Mononuclear cell (primary cell): ENCODE measurements around the gene COLEC11. TPM values are rescaled to one million over a fixed set of nuclear protein-coding genes. Genes with fewer than 3 reads are reported as not detected.
"Not testable (repeated sequence)": the region's sequence is repeated elsewhere in the genome, so short reads cannot be mapped to it uniquely, and the experiment has no call there.

Experiments used
- H3K27me3 ChIP-seq: 2 replicates; pipeline ENCODE4 v1.6.0; 2011; ENCODE audit warnings: low read length, control low read depth; ENCODE audit not compliant: insufficient read depth
- H3K4me1 ChIP-seq: 2 replicates; pipeline ENCODE4 v1.5.1; 2011; ENCODE audit warnings: mild to moderate bottlenecking, low read length, control low read depth; ENCODE audit not compliant: insufficient read depth
- H3K4me3 ChIP-seq: 2 replicates; pipeline ENCODE4 v1.5.1; 2011; ENCODE audit warnings: mild to moderate bottlenecking, low read length, moderate library complexity
- H3K9me3 ChIP-seq: 2 replicates; pipeline ENCODE4 v1.5.1; 2011; ENCODE audit warnings: low read depth, mild to moderate bottlenecking, control low read depth, low read length
- total RNA-seq: library from RNA; depleted of rRNA; stranded (reverse); fragments of >200 nt; gene quantifications from one replicate; pipeline ENCODE4 v1.2.3, GENCODE V29; 2012

Gene COLEC11
- total RNA-seq, 1 donor = not detected

DNA sequence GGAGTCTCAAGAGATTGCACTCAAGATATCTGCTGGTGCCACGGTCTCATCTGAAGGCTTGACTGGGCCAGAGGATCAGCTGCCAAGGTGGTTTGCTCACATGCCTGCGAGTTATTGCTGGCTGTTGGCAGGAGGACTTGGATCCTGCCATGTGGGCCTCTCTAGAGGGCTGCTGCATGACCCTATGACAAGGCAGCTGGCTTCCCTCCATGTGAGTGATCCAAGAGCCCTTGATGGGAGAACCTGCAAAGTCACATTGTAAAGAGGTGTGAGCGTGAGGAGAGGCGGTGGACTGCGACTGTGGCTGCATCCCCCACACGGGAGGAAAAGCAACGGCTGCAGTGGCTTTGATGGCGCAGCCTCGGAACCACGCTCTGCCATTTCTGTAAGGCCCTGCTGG lies 59.1 kb downstream of the COLEC11 start:
- H3K9me3 ChIP-seq = no peaks in the 10 kb centered on the region
- H3K27me3 ChIP-seq = no peaks in the 10 kb centered on the region
- no peak overlapping the region for H3K4me3 ChIP-seq
- H3K4me1 ChIP-seq = no peaks in the 10 kb centered on the region

DNA sequence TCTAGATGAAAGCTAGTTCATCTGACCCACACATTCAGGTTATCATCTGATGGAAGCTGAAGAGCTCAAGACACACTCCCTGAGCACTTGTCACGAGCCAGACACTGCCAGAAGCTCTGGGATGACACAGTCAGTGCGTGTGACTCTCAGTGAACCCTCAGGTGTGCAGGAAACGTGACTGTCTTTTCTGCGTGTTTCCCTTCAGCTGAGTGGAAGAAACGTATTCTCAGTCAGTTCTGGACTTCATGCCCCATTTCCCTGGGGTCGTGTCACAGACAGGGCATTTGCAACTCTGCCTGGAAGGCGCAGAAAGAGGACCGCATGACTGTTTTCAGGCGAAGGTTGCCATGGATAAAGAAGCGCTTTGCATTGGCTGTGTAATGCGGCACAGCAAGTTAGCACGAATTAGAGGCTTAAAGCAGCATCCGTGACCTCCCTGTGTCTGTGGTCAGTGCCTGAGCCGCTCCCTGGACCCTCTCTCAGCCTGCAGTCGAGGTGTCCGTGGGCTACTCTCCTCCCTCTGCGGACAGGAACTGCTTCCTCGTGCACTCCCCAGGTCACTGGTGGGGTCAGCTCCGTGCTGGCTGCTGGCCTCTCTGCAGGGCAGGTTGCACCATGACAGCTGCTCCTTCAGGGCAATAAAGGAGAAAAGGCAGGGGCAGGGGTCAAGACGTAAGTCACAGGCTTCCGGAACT lies 59.8 kb downstream of the COLEC11 start:
- H3K27me3 ChIP-seq = no peaks in the 10 kb centered on the region
- H3K9me3 ChIP-seq = no peaks in the 10 kb centered on the region
- no peaks in the 10 kb centered on the region for H3K4me1 ChIP-seq
- H3K4me3 ChIP-seq = no peak overlapping the region

DNA sequence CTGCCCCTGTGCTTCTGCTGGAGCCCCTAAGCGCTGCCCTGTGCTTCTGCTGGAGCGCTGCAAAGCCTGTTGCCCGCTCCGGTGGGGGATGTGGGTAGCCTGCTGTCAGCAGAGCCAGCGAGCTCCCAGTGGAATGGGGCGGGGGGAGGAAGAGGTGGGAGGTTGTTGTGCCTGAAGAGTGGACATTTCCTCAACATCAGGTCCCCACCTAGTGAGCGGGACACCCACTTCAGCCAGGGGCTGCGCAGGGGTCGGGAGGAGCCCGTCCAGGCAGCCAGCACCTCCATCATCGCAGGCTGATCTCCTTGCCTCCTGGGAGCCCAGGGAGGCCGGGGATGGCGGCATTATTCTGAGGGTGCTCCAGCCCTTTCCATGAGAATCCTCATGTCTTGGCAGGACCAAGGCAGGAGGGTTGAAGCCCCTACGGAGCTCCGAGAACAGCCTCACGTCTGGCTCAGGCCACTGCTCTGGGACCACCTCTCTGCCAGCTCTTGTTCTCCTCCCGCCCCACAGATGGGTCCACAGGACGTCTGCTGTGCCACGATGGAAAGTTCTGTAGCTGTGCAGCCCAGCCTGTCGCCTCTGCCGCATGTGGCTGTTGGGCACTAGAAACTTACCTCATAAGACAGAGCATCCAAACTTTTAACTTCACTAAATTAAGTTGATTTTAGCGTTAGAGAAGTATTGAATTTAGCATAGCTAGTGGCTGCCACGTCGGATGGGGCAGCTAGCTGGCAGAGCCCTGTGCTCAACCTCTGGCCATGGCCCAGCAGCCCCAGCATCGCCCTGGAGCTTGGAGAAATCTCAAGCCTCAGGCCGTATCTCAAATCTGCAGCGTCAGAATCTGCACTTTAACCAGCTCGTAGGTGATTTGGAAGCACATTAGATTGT lies 61.2 kb downstream of the COLEC11 start:
- Histone ChIP-seq H3K27me3 (no peaks in the 10 kb centered on the region), H3K4me3 (no peak overlapping the region)

DNA sequence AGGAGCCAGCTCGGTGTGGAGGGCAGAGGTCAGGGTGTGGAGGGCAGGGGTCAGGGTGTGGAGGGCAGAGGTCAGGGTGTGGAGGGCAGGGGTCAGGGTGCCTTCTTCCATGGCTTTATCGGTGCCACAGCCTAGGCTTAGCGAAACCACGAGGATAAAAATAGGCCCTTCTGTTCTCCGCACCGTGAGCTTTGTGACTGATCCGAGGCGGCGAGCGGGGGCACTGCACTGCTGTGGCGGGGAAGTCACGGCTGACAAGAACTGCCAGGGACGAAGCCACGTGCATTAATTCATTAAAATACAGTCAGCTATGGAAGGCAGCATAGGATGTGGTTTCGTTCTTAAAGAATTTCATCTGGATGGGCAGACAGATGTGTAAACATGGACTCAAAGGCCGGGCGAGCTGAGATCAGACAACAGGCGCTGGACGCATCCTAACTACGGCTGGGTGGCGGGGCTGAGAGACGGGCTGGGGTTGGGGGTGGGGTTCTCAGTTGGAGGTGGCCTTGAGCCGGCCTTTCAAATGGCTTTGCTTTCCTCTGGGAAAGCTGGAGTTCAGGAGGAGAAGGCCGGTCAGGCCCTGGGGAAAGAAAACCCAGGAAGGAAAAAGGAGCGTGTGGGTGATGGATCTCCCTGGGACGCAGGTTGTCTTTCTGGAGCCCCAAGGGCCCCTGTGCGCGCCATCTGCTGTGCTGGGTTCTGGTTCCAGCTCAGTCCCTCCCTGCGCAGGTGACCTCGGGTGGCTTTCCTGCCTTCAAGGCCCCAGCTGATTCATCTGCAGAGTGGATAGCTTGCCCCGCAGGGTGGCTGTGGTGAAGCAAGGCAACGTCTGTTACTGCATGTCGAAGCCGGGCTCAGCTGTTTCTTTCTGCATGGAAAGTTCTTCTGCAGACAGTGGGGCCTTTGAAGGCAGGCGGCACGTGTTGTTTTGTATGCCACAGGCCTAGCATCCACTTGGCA lies 62.1 kb downstream of the COLEC11 start:
- H3K27me3 ChIP-seq = no peaks in the 10 kb centered on the region
- H3K4me1 ChIP-seq = no peaks in the 10 kb centered on the region
- no peaks in the 10 kb centered on the region for H3K9me3 ChIP-seq

More for the DNA sequence above, 61.2 kb downstream of the COLEC11 start:
- H3K4me1 ChIP-seq = no peaks in the 10 kb centered on the region
- no peaks in the 10 kb centered on the region for H3K9me3 ChIP-seq

DNA sequence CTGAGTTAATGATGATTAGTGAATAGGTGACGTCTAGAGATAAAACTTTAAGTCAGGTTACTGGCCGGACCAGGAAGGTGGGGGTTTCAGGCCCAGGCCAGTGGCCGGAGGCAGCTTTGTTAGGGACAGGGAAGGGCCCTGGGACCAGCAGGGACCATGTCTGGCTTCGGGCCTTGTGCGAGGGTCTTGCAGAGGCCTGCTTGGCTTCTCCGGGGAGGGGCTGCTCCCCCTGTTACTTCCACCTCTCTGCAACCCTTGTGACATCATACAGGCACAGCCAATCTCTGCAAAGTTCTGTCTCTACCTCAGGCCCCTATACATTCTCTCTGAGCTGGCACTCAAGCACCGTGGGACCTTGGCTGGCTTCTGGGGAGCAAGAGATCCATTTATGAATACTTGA lies 63.0 kb downstream of the COLEC11 start, which contains the start of gene ALLC:
TSS of gene ALLC (plus strand) at position 320 of the 400 bp plus-strand sequence. CDS start 12,958 bp downstream, outside the sequence.
- Histone ChIP-seq H3K9me3 (no peaks in the 10 kb centered on the region), H3K27me3 (no peaks in the 10 kb centered on the region), H3K4me3 (no peak within 1 kb of the TSS), H3K4me1 (no peaks in the 10 kb centered on the region)

More for the DNA sequence above, 62.1 kb downstream of the COLEC11 start:
- H3K4me3 ChIP-seq = no peak overlapping the region

DNA sequence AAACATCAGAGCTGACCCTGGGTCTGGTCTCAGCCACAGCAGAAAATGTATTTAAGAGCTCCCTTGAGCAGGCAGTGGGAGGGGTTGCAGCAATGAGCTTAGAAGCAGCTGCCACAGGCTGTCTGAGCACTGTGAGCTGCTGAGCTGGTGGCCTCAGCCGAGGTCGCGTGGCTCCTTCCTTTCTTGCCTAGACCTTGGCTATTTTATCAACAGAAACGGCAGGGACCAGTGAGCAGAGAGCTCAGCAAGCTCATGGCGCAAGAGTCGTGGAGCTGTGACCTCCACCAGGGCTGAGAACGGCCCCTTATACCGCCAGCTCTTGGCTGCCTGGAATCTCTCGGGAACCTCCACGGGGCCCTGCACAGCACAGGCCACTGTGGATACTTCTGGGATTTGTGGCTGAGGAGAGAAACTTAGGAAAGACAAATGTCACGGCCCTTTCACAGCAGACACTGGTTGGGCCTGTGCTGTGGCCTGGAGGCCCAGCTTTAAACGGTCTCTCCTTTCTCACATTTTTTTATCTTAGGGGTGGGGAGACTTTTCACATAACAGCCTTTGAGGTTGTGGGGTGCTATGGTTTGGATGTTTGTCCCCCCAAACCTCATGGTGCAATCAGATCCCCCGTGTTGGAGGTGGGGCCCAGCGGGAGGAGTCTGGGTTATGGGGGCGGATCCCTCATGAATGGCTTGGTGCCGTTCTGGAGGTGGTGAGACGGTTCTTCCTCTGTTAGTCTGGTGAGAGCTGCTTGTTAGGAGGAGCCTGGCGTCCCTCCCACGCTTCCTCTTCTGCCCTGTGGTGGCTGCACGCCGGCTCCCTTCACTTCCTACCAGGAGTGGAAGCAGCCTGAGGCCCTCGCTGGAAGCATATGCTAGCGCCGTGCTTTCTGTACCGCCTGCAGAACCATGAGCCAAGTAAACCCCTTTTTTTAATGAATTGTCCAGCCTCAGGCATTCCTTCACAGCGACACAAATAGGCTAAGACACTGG lies 64.8 kb downstream of the COLEC11 start:
- Histone ChIP-seq H3K4me1 (no peaks in the 10 kb centered on the region), H3K4me3 (no peak overlapping the region), H3K27me3 (no peaks in the 10 kb centered on the region), H3K9me3 (no peaks in the 10 kb centered on the region)

DNA sequence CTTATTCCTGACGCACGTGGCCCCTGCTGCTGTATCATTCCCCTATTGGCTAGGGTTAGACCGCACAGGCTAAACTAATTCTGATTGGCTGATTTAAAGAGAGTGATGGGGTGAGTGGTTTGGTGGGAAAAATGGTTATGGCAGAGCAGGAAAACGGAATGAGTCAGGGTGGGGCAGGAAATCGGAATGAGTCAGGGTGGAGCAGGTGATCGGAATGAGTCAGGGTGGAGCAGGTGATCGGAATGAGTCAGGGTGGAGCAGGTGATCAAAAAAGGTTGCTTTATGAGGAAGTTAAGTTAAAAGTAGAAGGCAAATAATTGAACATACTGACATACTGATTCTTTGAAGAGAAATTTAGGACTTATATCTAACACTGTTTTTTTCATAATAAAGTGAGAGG lies 65.7 kb downstream of the COLEC11 start:
- H3K4me3 ChIP-seq, H3K9me3 ChIP-seq, H3K27me3 ChIP-seq, H3K4me1 ChIP-seq: not testable (repeated sequence)

DNA sequence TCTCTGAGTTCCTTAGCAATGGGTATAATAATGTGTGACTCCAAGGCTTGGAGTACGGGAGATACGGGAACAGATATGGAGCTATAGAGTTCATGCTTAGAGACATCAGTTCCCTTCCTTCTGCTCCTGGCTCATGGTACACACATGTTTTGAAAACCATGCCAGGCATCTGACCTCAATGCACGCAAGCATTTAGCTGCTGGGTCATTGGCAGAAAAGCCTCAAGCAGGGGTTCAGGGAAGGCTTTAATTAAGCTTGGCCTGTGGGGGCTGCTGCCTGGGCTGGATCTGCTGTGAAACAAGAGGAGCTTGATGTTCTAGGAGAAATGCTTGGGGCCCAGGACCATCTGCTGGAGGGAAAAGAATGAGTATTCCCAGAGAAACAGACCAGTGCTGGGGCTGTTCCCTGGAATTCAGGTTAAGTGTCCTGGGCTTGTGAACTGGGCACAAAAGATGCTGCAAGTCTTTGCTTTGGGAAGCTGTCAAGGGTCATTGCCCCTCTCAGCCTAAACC lies 66.3 kb downstream of the COLEC11 start:
- H3K27me3 ChIP-seq = no peaks in the 10 kb centered on the region
- no peak overlapping the region for H3K4me3 ChIP-seq
- H3K9me3 ChIP-seq = no peaks in the 10 kb centered on the region
- no peaks in the 10 kb centered on the region for H3K4me1 ChIP-seq

DNA sequence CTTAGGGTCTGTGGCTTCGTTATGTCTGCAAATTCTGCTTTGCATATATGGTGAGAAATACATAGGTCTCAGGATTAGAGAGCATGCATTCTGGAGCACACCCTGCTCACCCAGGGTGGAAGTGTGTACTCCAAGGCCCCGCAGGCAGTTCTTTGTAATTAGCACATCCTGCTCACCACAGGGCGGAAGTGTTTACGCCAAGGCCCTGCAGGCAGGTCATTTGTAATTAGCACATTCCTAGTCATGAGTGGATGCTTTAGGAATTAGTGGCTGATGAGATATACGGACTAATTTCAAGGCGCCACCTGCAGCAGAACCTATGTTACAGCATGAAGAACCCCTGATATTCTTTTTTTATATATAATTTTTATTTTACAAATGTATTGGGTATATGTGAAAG lies 67.3 kb downstream of the COLEC11 start:
- Histone ChIP-seq H3K4me1 (no peaks in the 10 kb centered on the region), H3K27me3 (no peaks in the 10 kb centered on the region), H3K9me3 (no peaks in the 10 kb centered on the region), H3K4me3 (no peak overlapping the region)

DNA sequence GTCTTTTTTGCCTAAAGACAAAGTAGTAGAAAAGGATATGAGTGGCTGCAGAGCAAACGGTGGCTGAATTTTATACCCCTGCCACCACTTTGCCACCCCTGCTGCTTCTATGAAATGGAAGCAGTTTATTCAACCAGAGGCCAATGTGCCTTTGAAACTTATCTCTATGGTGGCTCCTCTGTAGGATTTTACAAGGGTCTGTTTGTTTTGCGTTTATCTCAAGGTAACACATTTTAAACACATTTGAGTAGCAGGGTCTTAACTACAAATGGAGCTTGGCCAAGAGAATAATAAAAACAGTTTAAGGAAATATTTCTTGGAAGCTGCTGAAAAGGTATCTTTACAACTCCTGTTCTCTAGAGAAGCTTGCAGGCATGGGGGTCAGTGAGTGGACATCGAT lies 69.2 kb downstream of the COLEC11 start:
- no peaks in the 10 kb centered on the region for H3K27me3 ChIP-seq
- H3K9me3 ChIP-seq = no peaks in the 10 kb centered on the region
- no peak overlapping the region for H3K4me3 ChIP-seq
- no peaks in the 10 kb centered on the region for H3K4me1 ChIP-seq

DNA sequence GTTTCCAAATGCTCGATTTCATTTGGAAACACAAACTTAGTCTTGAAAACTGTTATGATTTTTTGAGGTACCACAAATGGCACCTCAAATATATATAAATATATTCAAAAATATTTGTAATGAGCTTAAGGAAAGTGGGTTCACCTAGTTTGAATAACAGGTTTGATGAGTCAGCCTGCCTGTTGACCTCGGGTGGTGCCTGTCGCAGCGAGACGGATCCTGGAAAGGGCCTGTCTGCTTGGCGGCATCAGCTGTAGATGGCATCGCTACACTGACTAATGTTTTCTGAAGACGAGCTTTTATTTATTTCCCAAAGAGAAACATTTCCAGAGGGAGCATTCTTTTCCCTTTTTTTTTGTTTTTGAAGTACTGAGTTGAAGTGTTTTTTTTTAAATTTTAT lies 70.0 kb downstream of the COLEC11 start:
- H3K4me3 ChIP-seq = no peak overlapping the region
- no peaks in the 10 kb centered on the region for H3K27me3 ChIP-seq
- no peaks in the 10 kb centered on the region for H3K9me3 ChIP-seq
- no peaks in the 10 kb centered on the region for H3K4me1 ChIP-seq

DNA sequence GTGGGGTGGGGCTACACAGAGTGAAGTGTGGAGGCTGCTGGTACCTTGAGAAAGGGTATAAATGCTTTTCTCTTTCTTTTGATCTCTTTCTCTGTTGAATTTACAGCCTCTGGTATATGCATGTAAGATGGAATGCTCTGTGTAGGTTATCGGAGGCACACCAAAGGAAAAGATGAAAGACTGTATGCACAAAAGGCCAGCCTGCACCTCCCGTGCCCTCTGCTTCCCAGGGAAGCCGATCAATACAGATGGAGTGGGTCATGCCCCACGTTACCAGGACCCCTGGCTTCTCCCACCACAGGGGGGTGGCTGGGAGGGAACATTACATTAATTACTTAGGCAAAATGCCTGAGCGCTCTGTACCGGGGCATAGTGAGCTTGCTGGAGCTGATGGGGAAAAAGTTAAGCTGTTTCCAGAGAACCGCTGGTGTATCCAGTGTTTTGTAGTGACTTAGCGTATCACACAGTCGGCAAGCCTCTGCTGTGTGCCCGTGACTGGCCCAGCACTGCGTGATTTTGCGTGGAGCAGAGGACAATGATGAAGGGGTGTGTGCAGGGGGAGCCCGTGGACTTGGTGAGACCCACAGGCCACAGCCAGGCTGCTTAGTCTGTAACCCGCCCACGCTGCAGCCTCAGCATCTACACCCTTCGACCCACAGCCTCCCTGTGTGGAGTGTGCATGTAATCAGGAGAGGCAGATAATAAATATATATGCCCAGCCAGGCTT lies 71.1 kb downstream of the COLEC11 start:
- no peak overlapping the region for H3K4me3 ChIP-seq
- H3K9me3 ChIP-seq = no peaks in the 10 kb centered on the region
- H3K27me3 ChIP-seq = no peaks in the 10 kb centered on the region

DNA sequence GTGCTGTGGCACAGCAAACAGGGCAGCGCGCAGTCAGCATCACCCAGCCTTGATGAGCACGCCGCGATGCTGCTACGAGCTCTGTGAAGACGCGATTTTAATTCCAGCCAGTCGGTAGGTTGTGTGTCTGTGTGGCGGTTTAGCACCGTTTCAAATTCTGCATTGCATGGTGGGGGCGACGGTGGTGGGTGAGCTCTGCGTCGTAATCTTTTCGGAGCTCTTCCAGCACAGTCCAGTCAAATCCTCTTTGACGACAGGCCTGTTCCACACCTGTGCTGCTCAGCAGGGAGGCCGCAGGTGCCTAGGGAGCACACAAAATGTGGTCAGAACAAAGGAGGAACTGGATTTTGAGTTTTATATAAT lies 71.7 kb downstream of the COLEC11 start:
- no peaks in the 10 kb centered on the region for H3K4me1 ChIP-seq
- H3K9me3 ChIP-seq = no peaks in the 10 kb centered on the region
- H3K4me3 ChIP-seq = no peak overlapping the region
- H3K27me3 ChIP-seq = no peaks in the 10 kb centered on the region

More for the DNA sequence above, 71.1 kb downstream of the COLEC11 start:
- no peaks in the 10 kb centered on the region for H3K4me1 ChIP-seq
